ENCODE results near the gene ZBED4.

ZBED4 gene

DNA sequence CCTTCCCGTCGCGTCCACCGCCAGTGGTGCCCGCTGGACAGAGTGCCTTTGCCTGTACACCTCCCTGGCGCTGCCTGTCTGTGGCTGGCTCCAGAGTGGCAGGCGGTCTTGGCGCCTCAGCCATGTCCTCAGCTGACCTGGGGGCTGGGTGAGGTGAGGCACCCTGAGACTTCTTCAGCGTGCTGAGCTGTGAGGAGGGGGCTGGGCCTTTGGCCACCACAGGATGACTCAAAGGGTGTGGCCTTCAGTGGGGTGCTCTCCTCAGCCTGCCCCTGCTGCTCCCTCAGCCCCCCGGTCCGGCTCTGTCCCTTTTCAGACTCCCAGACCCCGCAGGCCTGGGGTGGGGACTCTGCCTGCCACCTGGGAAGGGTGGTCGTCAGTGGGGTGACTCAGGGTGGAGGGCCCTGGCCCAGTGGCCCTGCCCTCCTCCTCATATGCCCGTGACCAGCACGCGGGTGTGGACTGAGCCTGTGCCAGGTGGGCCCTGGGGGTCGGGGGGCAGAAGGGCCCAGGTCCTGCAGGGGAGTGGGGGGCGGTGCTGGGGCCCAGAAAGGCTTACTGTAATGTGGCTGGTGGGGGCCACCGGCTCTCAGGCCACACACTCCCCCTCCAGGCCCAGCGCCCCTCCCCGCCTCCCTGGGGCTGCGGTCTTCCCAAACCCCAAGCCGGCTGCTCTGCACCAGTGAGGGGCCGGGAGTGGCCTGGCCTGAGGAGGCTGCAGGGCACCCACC, 80.7 kb downstream of the ZBED4 start:
- H3K4me1 ChIP-seq (ENCODE audit: control insufficient read depth, insufficient read depth, low read length, poor library complexity, severe bottlenecking) = peaks cover 33% of the 10 kb centered on the region
- no peaks in the 10 kb centered on the region for H3K9me3 ChIP-seq (ENCODE audit: control insufficient read depth, low read length)
- no peak overlapping the region for H3K4me3 ChIP-seq (ENCODE audit: extremely low read depth, insufficient read depth, low read length, poor library complexity, severe bottlenecking)
- WGBS, 2 experiments (ENCODE audit: insufficient coverage in 2 of 2) = 78 to 80% methylated on average over 18 to 22 of the region's 24 CpGs
- no peaks in the 10 kb centered on the region for H3K36me3 ChIP-seq (ENCODE audit: control insufficient read depth, insufficient read depth, low read length)
- no peak overlapping the region for H3K27ac ChIP-seq (ENCODE audit: low read depth, low read length, severe bottlenecking)

GRCh38 chr22:49934891-49935557, 81.4 kb downstream of the ZBED4 start:
- Histone ChIP-seq H3K27ac (ENCODE audit: low read depth, low read length, severe bottlenecking) (no peak overlapping the region), H3K9me3 (ENCODE audit: control insufficient read depth, low read length) (no peaks in the 10 kb centered on the region)

DNA sequence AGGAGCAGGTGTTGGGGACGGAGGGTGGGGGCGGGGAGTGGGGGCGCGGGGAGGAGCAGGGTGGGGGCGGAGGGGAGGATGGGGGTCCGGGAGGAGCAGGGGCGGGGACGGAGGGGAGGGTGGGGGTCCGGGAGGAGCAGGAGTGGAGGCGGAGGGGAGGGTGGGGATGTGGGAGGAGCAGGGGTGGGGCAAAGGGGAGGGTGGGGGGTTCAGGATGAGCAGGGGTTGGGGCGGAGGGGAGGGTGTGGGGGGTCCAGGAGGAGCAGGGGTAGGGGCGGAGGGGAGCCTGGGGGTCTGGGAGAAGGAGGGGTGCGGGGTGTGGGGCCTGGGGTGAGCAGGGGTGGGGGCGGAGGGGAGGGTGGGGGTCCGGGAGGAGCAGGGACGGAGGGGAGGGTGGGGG, 81.9 kb downstream of the ZBED4 start:
- Histone ChIP-seq H3K4me1 (ENCODE audit: control insufficient read depth, insufficient read depth, low read length, poor library complexity, severe bottlenecking) (peaks cover 33% of the 10 kb centered on the region), H3K27ac (ENCODE audit: low read depth, low read length, severe bottlenecking) (no peak overlapping the region), H3K4me3 (ENCODE audit: extremely low read depth, insufficient read depth, low read length, poor library complexity, severe bottlenecking) (no peak overlapping the region), H3K9me3 (ENCODE audit: control insufficient read depth, low read length) (no peaks in the 10 kb centered on the region), H3K36me3 (ENCODE audit: control insufficient read depth, insufficient read depth, low read length) (no peaks in the 10 kb centered on the region)
- WGBS, 2 experiments (ENCODE audit: insufficient coverage in 2 of 2) = no CpG with 5 or more reads among the region's 16 CpGs

More at GRCh38 chr22:49934891-49935557, 81.4 kb downstream of the ZBED4 start:
- Histone ChIP-seq H3K36me3 (ENCODE audit: control insufficient read depth, insufficient read depth, low read length) (no peaks in the 10 kb centered on the region), H3K4me3 (ENCODE audit: extremely low read depth, insufficient read depth, low read length, poor library complexity, severe bottlenecking) (no peak overlapping the region), H3K4me1 (ENCODE audit: control insufficient read depth, insufficient read depth, low read length, poor library complexity, severe bottlenecking) (peaks cover 33% of the 10 kb centered on the region)
- 24 to 25% methylated on average over 6 to 21 of the region's 56 CpGs for WGBS, 2 experiments (ENCODE audit: insufficient coverage in 2 of 2)

DNA sequence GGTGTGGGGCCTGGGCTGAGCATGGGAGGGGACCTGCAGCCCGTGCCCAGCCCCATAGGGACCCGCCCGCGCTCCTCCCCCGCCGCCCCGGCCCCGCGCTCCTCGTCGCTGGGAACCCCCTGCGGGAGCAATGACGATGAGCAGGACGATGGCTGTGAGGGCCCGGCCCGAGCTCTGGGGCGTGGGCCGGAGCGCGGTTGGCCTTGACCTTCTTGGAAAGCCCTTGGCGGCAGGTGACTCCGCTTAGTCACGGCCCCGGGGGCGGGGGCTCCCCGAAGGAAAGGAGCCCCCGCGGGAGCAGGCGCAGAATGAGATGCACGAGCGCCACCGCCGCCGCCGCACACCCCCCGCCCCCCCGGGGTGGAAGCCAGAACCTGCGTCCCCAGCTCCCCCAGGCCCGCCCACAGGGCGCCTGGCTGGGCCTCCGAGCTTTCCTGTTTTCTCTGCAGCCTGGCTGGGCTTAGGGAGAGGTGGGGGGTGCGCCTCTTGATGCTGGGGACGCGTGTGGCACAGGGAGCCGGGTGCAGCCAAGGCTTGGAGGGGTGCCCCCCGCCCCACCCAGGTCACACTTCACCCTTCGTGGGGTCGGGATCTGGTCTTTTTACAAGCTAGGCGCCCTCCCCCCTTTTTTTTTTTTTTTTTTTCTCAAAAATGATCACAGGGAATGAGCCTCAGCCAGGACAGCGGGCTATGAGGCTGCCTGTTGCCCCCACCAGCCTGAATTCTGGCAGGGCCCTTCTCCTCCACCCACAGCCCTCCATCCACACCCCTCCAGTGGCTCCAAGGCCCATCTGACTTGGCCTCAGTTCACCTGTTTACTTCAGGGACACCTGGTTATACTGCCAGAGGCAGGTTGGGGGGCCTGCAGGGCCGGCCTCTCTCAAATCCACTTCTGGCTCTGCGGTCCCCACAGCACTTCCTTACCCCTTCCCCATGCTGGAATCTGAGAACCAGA, 82.7 kb downstream of the ZBED4 start:
- Histone ChIP-seq H3K36me3 (ENCODE audit: control insufficient read depth, insufficient read depth, low read length) (no peaks in the 10 kb centered on the region), H3K27ac (ENCODE audit: low read depth, low read length, severe bottlenecking) (no peak overlapping the region), H3K4me3 (ENCODE audit: extremely low read depth, insufficient read depth, low read length, poor library complexity, severe bottlenecking) (peak overlapping the region; percentile 18), H3K9me3 (ENCODE audit: control insufficient read depth, low read length) (no peaks in the 10 kb centered on the region), H3K4me1 (ENCODE audit: control insufficient read depth, insufficient read depth, low read length, poor library complexity, severe bottlenecking) (peaks cover 31% of the 10 kb centered on the region)
- 7 to 11% methylated on average over 33 to 43 of the region's 52 CpGs for WGBS, 2 experiments (ENCODE audit: insufficient coverage in 2 of 2)

DNA sequence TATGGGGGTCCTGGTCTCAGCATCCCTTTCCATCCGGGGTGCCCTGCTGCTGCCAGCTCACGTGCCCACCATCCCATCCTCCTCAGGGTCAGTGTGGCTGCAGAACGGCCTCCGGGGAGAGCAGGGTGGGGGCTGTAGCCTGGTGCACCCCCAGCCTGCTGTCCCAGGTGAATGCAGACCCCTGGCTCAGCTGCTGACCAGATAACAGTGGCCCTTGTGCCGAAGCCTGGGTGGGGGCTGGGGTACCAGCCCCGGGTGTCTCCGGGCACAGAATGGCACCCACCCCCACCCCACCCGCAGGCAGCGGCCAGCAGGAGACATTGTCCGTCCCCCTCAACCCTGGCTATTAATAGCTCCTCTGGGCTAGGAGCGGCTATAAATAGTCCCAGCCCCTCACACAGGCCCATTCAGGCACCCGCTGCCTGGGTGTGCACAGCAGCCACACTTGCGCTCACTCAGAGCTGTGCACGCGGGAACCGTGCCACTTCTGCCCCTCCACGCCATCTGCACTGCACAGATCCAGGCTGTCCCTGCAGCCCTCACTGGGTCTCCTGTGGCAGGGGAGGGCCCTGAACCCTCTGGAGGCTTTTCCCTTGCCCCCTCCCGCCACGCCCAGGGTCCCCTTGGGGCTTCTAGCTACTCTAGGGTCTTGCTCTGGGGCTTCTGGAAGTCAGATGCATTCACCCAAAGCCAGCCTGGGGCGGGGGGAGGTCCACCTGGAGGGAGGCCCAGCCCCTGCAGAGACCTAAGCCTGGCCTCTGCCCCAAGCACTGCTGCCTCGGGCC, 83.5 kb downstream of the ZBED4 start:
- whole genome bisulfite sequencing, 2 experiments (ENCODE audit: insufficient coverage in 2 of 2) = 77 to 79% methylated on average over 12 to 14 of the region's 21 CpGs
- Histone ChIP-seq H3K36me3 (ENCODE audit: control insufficient read depth, insufficient read depth, low read length) (no peaks in the 10 kb centered on the region), H3K27ac (ENCODE audit: low read depth, low read length, severe bottlenecking) (peak overlapping the region; percentile 73), H3K9me3 (ENCODE audit: control insufficient read depth, low read length) (no peaks in the 10 kb centered on the region), H3K4me1 (ENCODE audit: control insufficient read depth, insufficient read depth, low read length, poor library complexity, severe bottlenecking) (peaks cover 31% of the 10 kb centered on the region), H3K4me3 (ENCODE audit: extremely low read depth, insufficient read depth, low read length, poor library complexity, severe bottlenecking) (no peak overlapping the region)

DNA sequence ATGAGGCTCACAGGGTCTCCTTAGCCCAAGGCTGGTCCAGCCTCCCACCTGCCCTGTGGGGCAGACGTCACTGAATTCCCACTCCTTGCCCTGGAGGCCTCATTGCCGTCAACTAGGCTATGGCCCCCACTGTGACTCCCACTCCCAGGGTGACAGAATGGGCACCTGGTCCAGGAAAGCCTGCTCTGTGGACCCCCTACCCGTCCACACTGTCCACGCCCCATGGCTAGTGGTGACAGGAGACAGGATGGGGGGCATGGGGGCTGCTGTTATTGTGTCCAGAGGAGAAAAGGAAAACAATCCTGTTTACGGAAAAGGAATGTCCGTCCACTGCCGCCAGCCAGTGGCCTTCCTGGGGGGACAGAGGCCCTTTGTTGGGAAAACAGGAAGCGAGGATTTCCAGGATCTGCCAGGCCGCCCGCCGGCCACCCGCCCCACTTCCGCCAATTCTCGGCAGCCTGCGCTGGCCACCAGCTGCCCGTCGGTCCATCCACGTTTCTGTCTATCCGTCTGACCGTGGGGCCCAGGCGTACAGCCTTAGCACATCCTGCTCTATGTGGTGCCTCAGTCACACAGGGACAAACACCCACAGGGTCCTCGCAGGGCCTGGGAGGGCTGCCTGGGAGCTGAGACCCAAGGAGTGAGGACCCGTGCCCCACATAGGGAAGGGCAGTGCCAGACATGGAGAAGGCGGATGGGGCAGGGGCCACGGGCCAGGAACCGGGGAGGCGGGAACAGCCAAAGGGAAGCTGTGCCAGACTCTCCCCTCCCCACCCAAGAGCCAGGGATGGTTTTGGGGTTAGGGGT, 84.3 kb downstream of the ZBED4 start:
- 77 to 85% methylated on average over 23 to 24 of the region's 27 CpGs for WGBS, 2 experiments (ENCODE audit: insufficient coverage in 2 of 2)
- Histone ChIP-seq H3K27ac (ENCODE audit: low read depth, low read length, severe bottlenecking) (peak overlapping the region; percentile 73), H3K4me1 (ENCODE audit: control insufficient read depth, insufficient read depth, low read length, poor library complexity, severe bottlenecking) (peaks cover 31% of the 10 kb centered on the region), H3K36me3 (ENCODE audit: control insufficient read depth, insufficient read depth, low read length) (no peaks in the 10 kb centered on the region), H3K4me3 (ENCODE audit: extremely low read depth, insufficient read depth, low read length, poor library complexity, severe bottlenecking) (no peak overlapping the region), H3K9me3 (ENCODE audit: control insufficient read depth, low read length) (no peaks in the 10 kb centered on the region)

DNA sequence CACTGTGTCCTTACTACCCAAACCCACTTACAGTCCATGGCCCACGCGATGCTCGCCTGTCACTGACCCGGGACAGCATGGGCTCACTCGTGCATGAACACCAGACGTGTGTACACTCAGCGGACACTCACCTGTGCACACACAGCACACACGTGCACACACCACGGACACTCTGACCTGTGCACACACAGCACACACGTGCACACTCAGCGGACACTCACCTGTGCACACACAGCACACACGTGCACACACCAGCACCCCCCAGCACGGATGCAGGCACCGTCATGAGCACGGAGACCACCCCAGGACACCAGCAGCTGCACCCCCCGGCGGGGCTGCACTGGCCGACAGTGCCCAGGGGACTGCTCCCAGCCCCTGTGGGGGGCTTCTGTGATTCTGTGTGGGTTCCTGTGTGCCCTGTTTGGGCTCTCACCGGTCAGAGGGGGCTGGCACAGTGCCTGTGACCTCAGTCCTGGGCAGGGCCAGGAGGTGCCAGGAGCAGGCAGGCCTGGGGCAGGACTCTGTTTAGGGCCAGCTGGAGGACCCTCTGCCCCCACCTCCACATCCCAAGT, 85.0 kb downstream of the ZBED4 start:
- Histone ChIP-seq H3K36me3 (ENCODE audit: control insufficient read depth, insufficient read depth, low read length) (no peaks in the 10 kb centered on the region), H3K9me3 (ENCODE audit: control insufficient read depth, low read length) (no peaks in the 10 kb centered on the region), H3K4me1 (ENCODE audit: control insufficient read depth, insufficient read depth, low read length, poor library complexity, severe bottlenecking) (peaks cover 31% of the 10 kb centered on the region), H3K4me3 (ENCODE audit: extremely low read depth, insufficient read depth, low read length, poor library complexity, severe bottlenecking) (no peak overlapping the region), H3K27ac (ENCODE audit: low read depth, low read length, severe bottlenecking) (no peak overlapping the region)
- 95 to 97% methylated on average over 10 to 16 of the region's 19 CpGs for WGBS, 2 experiments (ENCODE audit: insufficient coverage in 2 of 2)

All from mesodermal cell (in vitro differentiated cells).